ENCODE measurements around the gene ABAT. TPM values are rescaled to one million over a fixed set of nuclear protein-coding genes. Genes with fewer than 3 reads are reported as not detected.

Gene ABAT
- total RNA-seq, 1 experiment from 2014 or later: 7.3 TPM

- Histone ChIP-seq H4K8ac (replicated peaks; ENCODE audit: insufficient read length, low read depth, low read length) (no peak overlapping the region), H3K23me2 (ENCODE audit: insufficient read length, low read depth, low read length, poor library complexity, severe bottlenecking) (peaks cover 4% of the 10 kb centered on the region), H3K18ac (ENCODE audit: insufficient read length, low read depth, low read length) (no peak overlapping the region), H3T11ph (ENCODE audit: low read length) (no peak overlapping the region), H2BK120ac (ENCODE audit: low read depth, low read length, poor library complexity, severe bottlenecking) (no peak overlapping the region), H2BK15ac (ENCODE audit: low read depth, low read length) (no peak overlapping the region), H3K4me2 (ENCODE audit: insufficient read depth, insufficient read length, low read length) (no peak overlapping the region), H3K9me3 (ENCODE audit: control insufficient read depth, low read depth, low read length) (no peaks in the 10 kb centered on the region), H2BK12ac (ENCODE audit: insufficient read length, low read depth, low read length) (no peak overlapping the region), H3K9ac (ENCODE audit: extremely low read depth, insufficient read length, low read length) (no peak overlapping the region), H3K4ac (ENCODE audit: low read depth, low read length) (no peak overlapping the region), H2AFZ (ENCODE audit: low read length) (no peak overlapping the region), H3K27me3 (ENCODE audit: insufficient read depth, low read length) (no peaks in the 10 kb centered on the region), H4K5ac (ENCODE audit: insufficient read length, low read depth, low read length) (no peak overlapping the region), H2BK5ac (ENCODE audit: insufficient read length, low read length) (no peak overlapping the region), H3K56ac (ENCODE audit: insufficient read length, low read depth, low read length) (no peak overlapping the region), H4K91ac (ENCODE audit: insufficient read length, low read depth, low read length) (no peak overlapping the region), H2BK20ac (ENCODE audit: low read depth, low read length, poor library complexity, severe bottlenecking) (no peak overlapping the region), H3K79me1 (ENCODE audit: insufficient read depth, low read depth, low read length, poor library complexity, severe bottlenecking) (no peaks in the 10 kb centered on the region), H3K14ac (ENCODE audit: insufficient read depth, low read length) (no peak overlapping the region), H2AK5ac (ENCODE audit: insufficient read length, low read length) (no peak overlapping the region), H3K79me2 (ENCODE audit: insufficient read depth, low read length) (peaks cover 18% of the 10 kb centered on the region), H3K4me1 (ENCODE audit: insufficient read depth, low read length) (0 out of 2 replicates have a peak, but pooled peaks cover 2% of the 10 kb centered on the region), H3K23ac (ENCODE audit: insufficient read length, low read depth, low read length) (no peak overlapping the region), H3K27ac (ENCODE audit: insufficient read length, low read depth, low read length) (no peak overlapping the region), H4K20me1 (ENCODE audit: control insufficient read depth, insufficient read depth, insufficient read length) (no peaks in the 10 kb centered on the region)
- no peak for DNase-seq
- H3K27ac Mint-ChIP-seq: no peak overlapping the region
- peaks cover 0 to 22% (median 13%) of the 10 kb centered on the region in 3 experiments; a peak in 5 of 7 replicates for H3K36me3 Mint-ChIP-seq (ENCODE audit: insufficient read depth in 1 of 3, low read depth in 3 of 3)
- H3K4me3 Mint-ChIP-seq: no peak overlapping the region; a peak in 1 of 5 replicates
- peaks cover 18 to 19% of the 10 kb centered on the region in 2 experiments for H3K4me1 Mint-ChIP-seq
- no peaks in the 10 kb centered on the region for H3K9me3 Mint-ChIP-seq
- no peaks in the 10 kb centered on the region for H3K27me3 Mint-ChIP-seq (ENCODE audit: low read depth)
- TF ChIP-seq CTCF (conservative IDR thresholded peaks at IDR 0.05): no peak
- WGBS (ENCODE audit: extremely low coverage, insufficient read length, low lambda C conversion rate): no CpG with 5 or more reads among the region's 8 CpGs
These were observed 120.7 kb downstream of the ABAT start for GRCh38 chr16:8795091-8795490.
